NCI-H128 (cell line): Measurements from ENCODE around the gene KHK.

ENCODE experiments used
- DNase-seq: peaks from one replicate; lab custom pipeline; 2025; ENCODE audit not compliant: unreplicated experiment; lab: John Stamatoyannopoulos, UW

KHK gene

DNA sequence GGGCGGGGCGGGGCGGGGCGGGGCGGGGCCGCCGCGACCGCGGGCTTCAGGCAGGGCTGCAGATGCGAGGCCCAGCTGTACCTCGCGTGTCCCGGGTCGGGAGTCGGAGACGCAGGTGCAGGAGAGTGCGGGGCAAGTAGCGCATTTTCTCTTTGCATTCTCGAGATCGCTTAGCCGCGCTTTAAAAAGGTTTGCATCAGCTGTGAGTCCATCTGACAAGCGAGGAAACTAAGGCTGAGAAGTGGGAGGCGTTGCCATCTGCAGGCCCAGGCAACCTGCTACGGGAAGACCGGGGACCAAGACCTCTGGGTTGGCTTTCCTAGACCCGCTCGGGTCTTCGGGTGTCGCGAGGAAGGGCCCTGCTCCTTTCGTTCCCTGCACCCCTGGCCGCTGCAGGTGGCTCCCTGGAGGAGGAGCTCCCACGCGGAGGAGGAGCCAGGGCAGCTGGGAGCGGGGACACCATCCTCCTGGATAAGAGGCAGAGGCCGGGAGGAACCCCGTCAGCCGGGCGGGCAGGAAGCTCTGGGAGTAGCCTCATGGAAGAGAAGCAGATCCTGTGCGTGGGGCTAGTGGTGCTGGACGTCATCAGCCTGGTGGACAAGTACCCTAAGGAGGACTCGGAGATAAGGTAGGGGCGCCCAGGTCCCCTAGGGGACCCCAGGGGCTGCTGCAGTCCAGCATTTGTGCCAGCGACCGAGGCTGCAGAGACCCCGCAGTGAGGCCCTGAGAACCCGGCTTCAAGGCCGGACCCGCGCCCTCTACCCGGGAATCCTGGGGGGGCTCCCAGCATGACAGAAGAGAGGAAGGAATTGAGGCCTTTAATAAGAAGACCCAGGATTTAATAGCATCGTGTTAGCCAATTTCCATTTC lies at the start of gene KHK:
Gene KHK, plus strand, starts transcription at position 49 of the 870 bp plus-strand sequence. Its CDS starts 488 bp downstream, at position 537.
- no peak for DNase-seq

DNA sequence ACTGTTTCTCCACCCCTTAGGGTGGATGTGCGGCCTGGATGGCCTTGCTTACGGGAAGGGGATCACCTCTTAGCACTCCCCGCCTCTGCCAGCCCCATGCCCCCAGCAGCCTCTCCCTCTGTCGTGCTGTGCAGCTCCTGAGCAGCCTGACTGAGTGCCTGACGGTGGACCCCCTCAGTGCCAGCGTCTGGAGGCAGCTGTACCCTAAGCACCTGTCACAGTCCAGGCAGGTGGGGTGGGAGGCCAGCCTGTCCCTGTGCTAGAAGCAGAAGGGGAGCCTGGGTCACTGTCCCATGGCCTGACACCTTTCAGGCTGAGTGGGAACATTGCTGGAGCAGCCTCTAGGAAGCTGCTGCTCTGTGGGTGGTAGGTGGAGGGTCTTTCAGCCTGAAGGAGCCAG lies 48.6 kb upstream of the KHK start:
- DNase-seq = no peak

GRCh38 chr2:27038631-27039339 lies 47.8 kb upstream of the KHK start:
- DNase-seq = no peak

GRCh38 chr2:27039426-27039825 lies 47.1 kb upstream of the KHK start:
- no peak for DNase-seq

- no peak for DNase-seq
Measured at GRCh38 chr2:27039871-27040270, 46.7 kb upstream of the KHK start.

DNA sequence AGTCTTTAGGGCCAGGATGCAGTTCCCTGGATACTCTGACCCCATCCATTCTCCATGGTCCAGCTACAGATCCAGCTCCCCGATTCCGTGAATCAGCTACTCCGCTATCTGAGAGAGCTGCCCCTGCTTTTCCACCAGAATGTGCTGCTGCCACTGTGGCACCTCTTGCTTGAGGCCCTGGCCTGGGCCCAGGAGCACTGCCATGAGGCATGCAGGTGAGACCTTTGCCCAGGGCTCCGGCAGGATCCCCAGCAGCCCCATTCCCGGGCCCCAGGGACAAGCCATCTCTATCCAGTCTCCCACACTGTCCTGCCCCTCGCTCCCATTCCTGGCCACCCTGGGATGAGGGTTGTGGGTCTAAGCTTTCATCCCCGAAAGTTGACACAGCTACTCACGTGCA lies 46.3 kb upstream of the KHK start:
- DNase-seq = no peak

- DNase-seq = no peak
Measured at GRCh38 chr2:27041752-27042151, 44.8 kb upstream of the KHK start.

- no peak for DNase-seq
Measured at GRCh38 chr2:27042159-27042661, 44.4 kb upstream of the KHK start.

- no peak for DNase-seq
Measured at GRCh38 chr2:27042985-27043634, 43.5 kb upstream of the KHK start.

DNA sequence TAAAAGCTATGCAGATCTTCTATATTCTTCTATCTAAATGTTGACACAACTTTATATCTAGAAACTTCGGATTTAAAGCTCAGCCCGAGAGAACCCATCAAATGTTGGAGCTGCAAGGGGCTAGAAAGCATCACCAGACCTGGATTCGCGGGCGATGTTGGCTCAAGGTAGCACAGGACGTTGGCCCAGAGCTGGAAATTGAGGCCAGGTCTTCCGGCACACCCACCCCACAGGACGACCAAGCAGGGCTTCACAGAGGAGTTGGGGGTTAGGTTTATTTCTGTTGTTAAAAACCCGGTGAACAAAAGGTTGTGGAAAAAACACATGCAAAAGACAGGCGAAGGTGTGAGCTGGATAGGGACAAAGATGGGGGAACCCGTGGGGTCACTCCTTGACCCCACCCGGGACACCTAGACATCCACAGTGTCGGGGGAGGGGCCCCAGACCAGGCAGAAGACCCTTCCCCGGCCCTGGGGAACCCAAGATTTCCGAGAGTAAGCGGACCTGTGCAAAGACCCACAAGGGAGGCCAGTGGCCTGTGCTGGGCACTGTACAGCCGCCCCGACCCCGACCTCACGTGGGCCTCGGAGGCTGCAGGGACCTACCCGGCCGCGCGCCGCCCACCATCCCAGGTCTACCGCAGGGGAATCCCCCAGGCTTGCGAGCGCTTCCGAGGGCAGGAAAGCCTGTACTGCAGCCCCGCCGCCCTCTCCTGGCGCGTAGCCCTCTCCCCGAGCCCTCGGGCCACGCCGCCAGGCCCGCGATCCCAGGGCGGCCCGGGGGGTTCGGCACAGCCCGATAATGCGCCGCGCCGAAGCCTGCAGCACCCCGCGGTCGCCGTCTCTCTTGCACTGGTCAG lies 36.9 kb upstream of the KHK start:
- no peak for DNase-seq

DNA sequence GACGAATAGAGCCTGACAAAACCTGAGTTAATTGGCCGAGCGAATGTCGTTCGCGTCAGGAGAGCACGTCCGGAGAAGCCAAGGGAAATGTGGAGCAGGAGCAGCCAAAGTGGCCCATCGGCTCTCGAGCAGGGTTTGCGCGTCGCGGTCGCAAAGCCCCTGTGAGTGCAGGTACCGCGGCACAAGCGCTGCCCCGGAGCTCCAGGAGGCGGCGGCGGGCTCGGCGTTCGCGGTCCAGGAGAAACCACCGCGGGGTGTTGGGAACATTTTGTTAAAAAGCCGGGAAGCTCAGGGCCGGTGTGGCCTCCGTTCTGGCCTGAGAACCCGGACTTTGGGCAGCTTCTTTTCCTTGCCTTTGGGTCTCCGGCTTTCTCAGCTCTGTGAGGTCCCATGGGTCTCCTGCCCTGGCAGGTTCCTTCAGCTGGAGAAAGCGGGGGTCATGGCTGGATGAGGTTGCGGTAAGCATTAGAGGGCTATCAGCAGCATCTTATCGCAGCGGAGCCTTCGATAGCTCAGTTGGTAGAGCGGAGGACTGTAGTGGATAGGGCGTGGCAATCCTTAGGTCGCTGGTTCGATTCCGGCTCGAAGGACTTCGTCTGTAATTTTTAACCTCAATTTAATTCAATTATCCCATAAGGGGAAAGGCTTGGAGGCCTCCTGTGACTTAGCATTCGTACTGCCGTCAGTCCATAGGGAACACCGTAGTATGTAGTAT lies 36.1 kb upstream of the KHK start:
- DNase-seq = peak; percentile 87

- peak; percentile 90 for DNase-seq
Measured at GRCh38 chr2:27050996-27051901, 35.3 kb upstream of the KHK start, which contains the start of gene AGBL5. TSS of gene AGBL5 (plus strand) at chr2:27051668. CDS start at chr2:27052959, 1,291 bp downstream.

DNA sequence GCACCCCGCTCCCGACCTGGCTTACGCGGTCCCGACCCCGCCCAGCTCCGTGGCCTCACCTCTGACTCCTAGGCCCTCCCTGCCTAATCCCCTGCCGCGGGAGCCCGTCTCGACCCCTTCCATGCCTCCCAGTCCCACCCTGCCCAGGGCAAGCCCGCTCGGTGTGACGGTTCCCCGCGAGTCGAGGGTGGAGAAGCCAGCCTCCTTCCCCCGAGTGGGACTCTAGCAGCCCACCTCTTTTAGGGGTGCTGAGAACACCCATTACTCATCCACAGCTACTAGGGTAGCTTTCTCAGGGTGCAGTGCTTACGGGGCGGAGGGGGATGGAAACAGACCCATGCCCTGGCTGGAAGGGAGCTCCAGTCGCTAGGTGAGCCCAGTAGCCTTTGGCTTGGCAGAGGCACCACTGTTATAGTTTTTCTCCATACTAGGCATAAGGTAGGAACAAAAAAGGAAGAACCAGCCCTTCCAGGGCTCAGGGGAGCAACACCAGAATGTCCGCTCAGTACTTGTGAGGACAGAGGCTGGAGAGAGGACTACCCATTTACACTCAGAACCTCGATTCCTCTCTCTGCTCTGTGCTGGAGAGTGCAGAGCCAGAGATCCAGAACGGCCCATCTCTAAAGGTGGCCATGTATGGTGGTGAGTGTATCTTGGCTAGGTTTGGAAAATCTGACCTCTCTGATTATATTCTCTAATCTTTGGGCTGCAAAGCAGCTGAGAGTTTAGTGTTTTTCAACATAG lies 34.5 kb upstream of the KHK start:
- DNase-seq = no peak

DNA sequence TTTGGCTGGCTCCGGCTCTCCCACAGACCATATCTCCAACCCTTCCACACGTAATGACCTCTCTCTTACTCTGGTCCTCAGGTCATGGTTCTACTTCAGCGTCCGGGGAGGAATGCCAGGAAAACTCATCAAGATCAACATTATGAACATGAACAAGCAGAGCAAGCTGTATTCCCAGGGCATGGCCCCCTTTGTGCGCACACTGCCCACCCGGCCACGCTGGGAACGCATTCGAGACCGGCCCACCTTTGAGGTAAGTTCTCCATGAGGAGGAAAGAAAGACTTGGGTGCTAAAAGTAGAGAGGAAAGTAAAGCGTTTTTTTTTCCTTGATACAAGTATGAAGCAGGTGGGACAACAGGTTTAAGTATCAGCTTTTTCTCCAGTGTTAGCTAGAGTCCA lies 33.3 kb upstream of the KHK start:
- no peak for DNase-seq

DNA sequence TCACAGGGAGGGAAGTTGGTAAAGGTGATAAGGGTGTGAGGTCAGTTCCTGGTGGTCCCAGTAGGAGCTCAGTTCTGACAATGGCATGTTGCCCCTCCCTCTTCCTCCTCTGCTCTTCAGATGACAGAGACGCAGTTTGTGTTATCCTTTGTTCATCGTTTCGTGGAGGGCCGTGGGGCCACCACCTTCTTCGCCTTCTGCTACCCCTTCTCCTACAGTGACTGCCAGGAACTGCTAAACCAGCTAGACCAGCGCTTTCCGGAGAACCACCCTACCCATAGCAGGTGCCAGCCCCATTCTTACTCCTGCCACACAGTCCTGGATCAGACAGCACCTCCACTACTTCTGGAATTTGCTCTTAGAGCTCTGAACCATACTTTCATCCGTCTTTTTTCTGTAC lies 32.8 kb upstream of the KHK start:
- no peak for DNase-seq

GRCh38 chr2:27054721-27055120 lies 31.9 kb upstream of the KHK start:
- no peak for DNase-seq

GRCh38 chr2:27057184-27057583 lies 29.4 kb upstream of the KHK start:
- no peak for DNase-seq

- DNase-seq = no peak
Measured at GRCh38 chr2:27058210-27058609, 28.4 kb upstream of the KHK start.
